DMS79 (cell line): ENCODE data around the gene HPSE2.
"Not testable (repeated sequence)": the region's sequence is repeated elsewhere in the genome, so short reads cannot be mapped to it uniquely, and the experiment has no call there.

Experiments used
- DNase-seq: peaks from one replicate; lab custom pipeline; 2025; lab: John Stamatoyannopoulos, UW

The HPSE2 gene

GRCh38 chr10:99005254-99005653 is 230.4 kb downstream of the HPSE2 start:
- DNase-seq, result no peak

- no peak for DNase-seq
Observed at GRCh38 chr10:99004738-99005137, 230.9 kb downstream of the HPSE2 start.

GRCh38 chr10:99002392-99002791 is 233.3 kb downstream of the HPSE2 start:
- no peak for DNase-seq

- DNase-seq, result no peak
Observed at GRCh38 chr10:98997596-98997995, 238.1 kb downstream of the HPSE2 start.

- DNase-seq, result no peak
Observed at GRCh38 chr10:98994030-98994429, 241.6 kb downstream of the HPSE2 start.

GRCh38 chr10:98983751-98984150 is 251.9 kb downstream of the HPSE2 start:
- DNase-seq, result not testable (repeated sequence)

- no peak for DNase-seq
Observed at GRCh38 chr10:98980353-98980752, 255.3 kb downstream of the HPSE2 start.

GRCh38 chr10:98971464-98971863 is 264.2 kb downstream of the HPSE2 start:
- DNase-seq, result no peak

- DNase-seq, result no peak
Observed at GRCh38 chr10:98967601-98968000, 268.1 kb downstream of the HPSE2 start.

GRCh38 chr10:98963608-98964007 is 272.0 kb downstream of the HPSE2 start:
- DNase-seq, result no peak

- DNase-seq, result no peak
Observed at GRCh38 chr10:98959379-98959778, 276.3 kb downstream of the HPSE2 start.

GRCh38 chr10:98957801-98958200 is 277.9 kb downstream of the HPSE2 start:
- DNase-seq, result no peak

GRCh38 chr10:98956576-98957260 is 278.9 kb downstream of the HPSE2 start:
- no peak for DNase-seq

- DNase-seq, result no peak
Observed at GRCh38 chr10:98953251-98953650, 282.4 kb downstream of the HPSE2 start.

GRCh38 chr10:98951269-98952000 is 284.2 kb downstream of the HPSE2 start:
- DNase-seq, result no peak

- DNase-seq, result no peak
Observed at GRCh38 chr10:98950106-98950505, 285.5 kb downstream of the HPSE2 start.

- DNase-seq, result no peak
Observed at GRCh38 chr10:98949306-98949705, 286.3 kb downstream of the HPSE2 start.

- DNase-seq, result no peak
Observed at GRCh38 chr10:98943681-98944080, 292.0 kb downstream of the HPSE2 start.

- DNase-seq, result no peak
Observed at GRCh38 chr10:98929709-98930108, 305.9 kb downstream of the HPSE2 start.

GRCh38 chr10:98925651-98926050 is 310.0 kb downstream of the HPSE2 start:
- no peak for DNase-seq

- DNase-seq, result no peak
Observed at GRCh38 chr10:98924526-98924925, 311.1 kb downstream of the HPSE2 start.

GRCh38 chr10:98921316-98921715 is 314.3 kb downstream of the HPSE2 start:
- DNase-seq, result no peak

- no peak for DNase-seq
Observed at GRCh38 chr10:98920807-98921206, 314.8 kb downstream of the HPSE2 start.

GRCh38 chr10:98920360-98920759 is 315.3 kb downstream of the HPSE2 start:
- DNase-seq, result no peak
